ENCODE data around the gene KSR1. TPM values are rescaled to one million over a fixed set of nuclear protein-coding genes. Genes with fewer than 3 reads are reported as not detected.

The KSR1 gene
- total RNA-seq, 4 donors from 2014 or later = 10.0 to 15.2 (median 13.9) TPM

- H3K4me3 ChIP-seq = no peak overlapping the region
- TF ChIP-seq EP300 (IDR thresholded peaks at IDR 0.05) = no peak
- no peak for TF ChIP-seq POLR2AphosphoS5 (IDR thresholded peaks at IDR 0.05)
- ATAC-seq = no peak
- no peaks in the 10 kb centered on the region for H3K27me3 ChIP-seq
- H3K27ac ChIP-seq = no peak overlapping the region
- 85% methylated on average over 4 to 12 of the region's 14 CpGs for WGBS, 2 donors (ENCODE audit: low coverage in 1 of 2)
- H3K4me1 ChIP-seq = peaks cover 0 to 40% (median 17%) of the 10 kb centered on the region in 3 donors
- no peaks in the 10 kb centered on the region for H3K36me3 ChIP-seq
- H3K9me3 ChIP-seq = no peaks in the 10 kb centered on the region
Measured at GRCh38 chr17:27471321-27472269, 15.3 kb downstream of the KSR1 start.

DNA sequence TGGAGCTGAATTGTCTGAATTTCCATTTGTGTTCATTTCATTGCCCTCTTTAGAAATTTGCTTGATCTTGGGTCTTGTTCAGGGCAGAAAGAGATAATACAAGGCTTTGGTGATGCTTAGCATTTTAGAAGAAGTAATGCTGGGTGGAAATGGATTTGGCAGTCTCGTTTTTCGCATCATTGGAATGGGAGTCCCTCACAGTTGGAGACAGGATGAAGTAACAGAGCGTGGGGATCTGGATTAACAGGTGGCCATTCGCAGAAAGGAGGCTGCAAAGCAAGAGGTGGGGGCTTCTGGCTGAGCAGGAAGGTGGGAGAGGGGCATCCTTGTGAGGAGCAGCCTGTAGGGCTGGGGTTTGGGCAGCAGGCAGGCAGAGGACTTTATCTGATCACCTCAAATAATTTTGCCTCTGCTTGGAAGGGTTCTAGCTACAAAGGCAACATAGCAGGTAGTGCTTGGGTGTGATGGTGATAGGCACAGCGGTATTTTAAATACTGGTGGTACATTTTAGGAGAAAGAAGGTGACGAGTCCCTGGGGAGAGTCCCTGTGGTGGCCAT, 17.0 kb downstream of the KSR1 start:
- no peak for ATAC-seq
- Histone ChIP-seq H3K4me1 (peaks cover 0 to 42% (median 17%) of the 10 kb centered on the region in 3 donors), H3K27me3 (no peaks in the 10 kb centered on the region), H3K9me3 (no peaks in the 10 kb centered on the region), H3K27ac (peak overlapping the region in 2 of 4 donors; percentile 27 to 33), H3K36me3 (no peaks in the 10 kb centered on the region), H3K4me3 (no peak overlapping the region)
- 78 to 90% methylated on average over 2 to 3 of the region's 6 CpGs for WGBS, 2 donors (ENCODE audit: low coverage in 1 of 2)
- TF ChIP-seq POLR2A (IDR thresholded peaks at IDR 0.05) (no peak), POLR2AphosphoS5 (IDR thresholded peaks at IDR 0.05) (no peak), EP300 (IDR thresholded peaks at IDR 0.05) (no peak)
- TF ChIP-seq, protein P1, sequence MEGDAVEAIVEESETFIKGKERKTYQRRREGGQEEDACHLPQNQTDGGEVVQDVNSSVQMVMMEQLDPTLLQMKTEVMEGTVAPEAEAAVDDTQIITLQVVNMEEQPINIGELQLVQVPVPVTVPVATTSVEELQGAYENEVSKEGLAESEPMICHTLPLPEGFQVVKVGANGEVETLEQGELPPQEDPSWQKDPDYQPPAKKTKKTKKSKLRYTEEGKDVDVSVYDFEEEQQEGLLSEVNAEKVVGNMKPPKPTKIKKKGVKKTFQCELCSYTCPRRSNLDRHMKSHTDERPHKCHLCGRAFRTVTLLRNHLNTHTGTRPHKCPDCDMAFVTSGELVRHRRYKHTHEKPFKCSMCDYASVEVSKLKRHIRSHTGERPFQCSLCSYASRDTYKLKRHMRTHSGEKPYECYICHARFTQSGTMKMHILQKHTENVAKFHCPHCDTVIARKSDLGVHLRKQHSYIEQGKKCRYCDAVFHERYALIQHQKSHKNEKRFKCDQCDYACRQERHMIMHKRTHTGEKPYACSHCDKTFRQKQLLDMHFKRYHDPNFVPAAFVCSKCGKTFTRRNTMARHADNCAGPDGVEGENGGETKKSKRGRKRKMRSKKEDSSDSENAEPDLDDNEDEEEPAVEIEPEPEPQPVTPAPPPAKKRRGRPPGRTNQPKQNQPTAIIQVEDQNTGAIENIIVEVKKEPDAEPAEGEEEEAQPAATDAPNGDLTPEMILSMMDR (IDR thresholded peaks at IDR 0.05) = no peak

DNA sequence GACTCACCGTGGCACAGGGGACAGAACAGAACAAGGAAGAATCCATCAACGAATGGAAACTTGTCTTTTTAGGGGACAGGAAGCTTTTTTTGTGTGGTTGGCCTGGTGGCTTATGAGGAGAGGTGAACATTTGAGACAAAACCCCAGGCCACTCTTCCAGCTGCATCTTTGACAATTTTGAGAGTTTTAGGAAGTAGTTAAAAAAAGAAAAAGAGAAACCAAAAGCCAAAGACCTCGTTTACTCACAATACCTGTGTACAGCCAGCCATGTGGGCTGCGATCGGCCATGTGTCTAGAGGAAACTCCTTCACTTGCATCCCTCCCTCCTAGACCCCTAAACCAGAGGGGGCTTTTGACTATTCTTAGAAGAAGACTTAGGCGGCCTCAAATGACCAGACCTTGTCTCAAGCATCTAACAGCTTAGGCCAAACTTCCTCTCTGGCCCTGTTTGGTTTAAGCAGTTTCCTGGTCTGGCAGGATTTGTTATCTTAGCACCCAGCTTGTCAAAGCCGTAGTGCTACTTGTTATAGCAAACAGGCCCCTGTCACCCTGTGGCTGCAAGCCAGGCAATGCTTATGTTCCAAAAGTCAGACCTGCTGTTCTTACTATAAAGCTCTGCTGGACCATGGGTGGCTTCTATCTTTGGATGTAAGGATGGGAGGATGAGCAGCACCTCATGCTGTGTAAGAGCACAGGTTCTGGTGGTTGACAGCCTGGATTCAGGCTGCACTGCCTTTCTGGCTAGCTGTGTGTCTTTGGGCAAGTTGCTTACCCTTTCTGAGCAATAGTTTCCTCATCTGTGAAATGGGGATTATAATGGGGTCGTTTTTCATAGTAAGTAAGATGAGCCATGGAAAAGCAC, 17.7 kb downstream of the KSR1 start:
- no peaks in the 10 kb centered on the region for H3K9me3 ChIP-seq
- no peak for ATAC-seq
- WGBS, 2 donors (ENCODE audit: low coverage in 1 of 2) = 41 to 62% methylated on average over 7 of the region's 8 CpGs
- H3K4me3 ChIP-seq = no peak overlapping the region
- no peaks in the 10 kb centered on the region for H3K36me3 ChIP-seq
- TF ChIP-seq, protein P1 (IDR thresholded peaks at IDR 0.05) = no peak
- TF ChIP-seq POLR2AphosphoS5 (IDR thresholded peaks at IDR 0.05) = no peak
- peak overlapping the region in 2 of 4 donors; percentile 27 to 33 for H3K27ac ChIP-seq
- peaks cover 0 to 42% (median 17%) of the 10 kb centered on the region in 3 donors for H3K4me1 ChIP-seq
- no peaks in the 10 kb centered on the region for H3K27me3 ChIP-seq

DNA sequence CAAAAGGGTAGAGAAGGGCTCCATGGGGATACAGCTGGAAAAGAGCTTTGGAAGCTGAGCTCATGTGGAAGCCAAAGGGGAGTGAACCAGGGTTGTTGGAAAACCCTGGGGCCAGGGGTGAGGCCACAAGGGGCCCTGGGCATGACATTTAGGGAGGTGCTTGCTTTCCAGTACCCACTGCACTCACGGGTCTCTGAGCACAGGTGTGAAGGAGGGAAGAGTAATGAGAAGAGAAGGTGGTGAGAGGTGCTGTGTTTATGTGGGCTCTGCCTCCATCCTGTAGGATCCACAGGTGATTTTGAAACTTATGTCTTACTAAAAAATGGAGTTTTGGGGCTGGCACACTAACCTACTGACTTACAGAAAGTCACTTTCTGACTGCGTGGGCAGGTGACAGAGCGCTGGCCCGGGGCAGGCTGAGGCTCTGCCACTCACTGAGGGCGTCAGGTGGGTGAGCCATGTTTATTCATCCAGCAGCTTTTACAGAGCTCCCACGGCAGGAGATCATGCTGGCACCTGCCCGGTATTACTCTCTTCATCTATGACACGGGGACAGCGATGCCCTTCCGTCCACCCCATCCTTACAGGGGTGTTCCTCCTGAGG, 18.9 kb downstream of the KSR1 start:
- H3K9me3 ChIP-seq = no peaks in the 10 kb centered on the region
- WGBS, 2 donors (ENCODE audit: low coverage in 1 of 2) = 88% methylated on average over 1 of the region's 10 CpGs; no CpG with 5 or more reads in 1 of the 2 donors

More for the DNA sequence above, 18.9 kb downstream of the KSR1 start:
- no peak for ATAC-seq
- Histone ChIP-seq H3K27me3 (no peaks in the 10 kb centered on the region), H3K27ac (no peak overlapping the region), H3K4me1 (peaks cover 0 to 42% (median 17%) of the 10 kb centered on the region in 3 donors), H3K4me3 (no peak overlapping the region), H3K36me3 (no peaks in the 10 kb centered on the region)
- TF ChIP-seq EP300 (IDR thresholded peaks at IDR 0.05) (no peak), POLR2AphosphoS5 (IDR thresholded peaks at IDR 0.05) (no peak), POLR2A (IDR thresholded peaks at IDR 0.05) (no peak)
- TF ChIP-seq, protein P1 (IDR thresholded peaks at IDR 0.05) = no peak
